ENCODE data around the gene SERINC4.

Gene SERINC4

DNA sequence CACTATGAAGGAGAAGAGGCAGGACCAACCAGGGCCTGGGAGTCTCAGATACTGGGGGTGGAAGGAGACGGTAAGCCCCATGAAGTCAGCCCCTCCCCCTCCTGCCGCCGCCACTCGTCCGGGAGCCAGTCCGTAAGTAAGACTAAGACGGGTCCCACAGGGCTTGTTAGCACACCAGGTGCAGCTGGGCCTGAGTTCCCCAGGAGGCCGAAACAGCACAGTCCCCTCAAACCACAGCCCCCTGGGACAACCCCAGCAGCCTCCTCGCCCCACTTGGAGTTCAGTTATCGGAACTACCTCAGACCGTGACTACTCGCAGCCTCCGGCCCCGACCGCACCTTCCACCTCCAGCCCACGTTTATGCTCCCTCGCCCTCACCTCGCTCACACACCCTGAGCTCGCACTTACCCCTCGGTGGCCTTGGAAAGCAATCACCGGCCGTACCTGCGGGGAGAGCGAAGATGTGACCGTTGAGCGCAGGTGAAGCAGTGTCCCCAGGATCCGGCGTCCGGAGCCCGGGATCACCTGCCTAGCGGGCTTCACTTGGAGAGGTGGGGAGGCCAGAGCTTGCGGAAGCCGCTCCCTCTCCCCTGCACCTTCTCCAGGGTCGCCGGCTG lies 23.8 kb downstream of the SERINC4 start:
- Histone ChIP-seq H3K4me3 (ENCODE audit: low read depth, low read length) (peak overlapping the region; percentile 85), H3K27me3 (ENCODE audit: control insufficient read depth, insufficient read depth, low read length) (peaks cover 9% of the 10 kb centered on the region; the same call in 1 of the 2 replicates), H3K4me1 (ENCODE audit: control insufficient read depth, insufficient read depth, low read length) (peaks cover 5% of the 10 kb centered on the region; the same call in 1 of the 2 replicates), H3K9me3 (ENCODE audit: control insufficient read depth, insufficient read depth, low read depth, low read length) (no peaks in the 10 kb centered on the region), H3K27ac (ENCODE audit: low read depth, low read length) (no peak overlapping the region), H3K36me3 (ENCODE audit: control insufficient read depth, insufficient read depth, low read length) (peaks cover 33% of the 10 kb centered on the region), H3K9ac (ENCODE audit: low read length) (peak overlapping the region; percentile 69)

DNA sequence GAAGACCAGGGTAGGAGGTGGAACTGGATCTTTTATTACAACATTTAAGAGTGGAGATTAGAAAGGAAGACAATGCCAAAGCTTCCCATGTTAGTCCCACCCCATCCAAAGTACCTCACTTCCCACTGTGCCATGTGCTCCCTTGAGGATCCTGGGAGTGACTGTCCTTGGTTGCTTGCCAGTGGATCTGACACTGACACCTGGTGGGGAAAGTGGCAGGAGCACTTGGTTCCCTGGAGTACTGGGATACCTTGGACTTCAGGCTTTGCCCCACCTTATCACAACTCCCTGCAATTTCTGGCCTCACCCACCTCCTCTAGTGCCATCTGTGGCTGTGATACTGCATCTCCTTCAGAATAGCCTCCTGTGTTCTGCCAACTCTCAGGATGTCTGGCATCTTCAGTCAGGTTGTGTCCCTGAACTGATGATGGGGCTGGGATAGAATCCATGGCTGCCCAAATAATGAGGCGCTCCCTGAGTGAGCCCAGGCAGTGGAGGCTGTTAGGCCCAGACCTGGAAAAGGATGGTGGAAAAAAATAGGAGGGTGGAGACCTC lies 24.5 kb downstream of the SERINC4 start:
- Histone ChIP-seq H3K4me3 (ENCODE audit: low read depth, low read length) (peak overlapping the region; percentile 85), H3K9ac (ENCODE audit: low read length) (peak overlapping the region; percentile 69), H3K4me1 (ENCODE audit: control insufficient read depth, insufficient read depth, low read length) (peaks cover 5% of the 10 kb centered on the region; the same call in 1 of the 2 replicates), H3K9me3 (ENCODE audit: control insufficient read depth, insufficient read depth, low read depth, low read length) (no peaks in the 10 kb centered on the region), H3K36me3 (ENCODE audit: control insufficient read depth, insufficient read depth, low read length) (peaks cover 40% of the 10 kb centered on the region), H3K27me3 (ENCODE audit: control insufficient read depth, insufficient read depth, low read length) (peaks cover 9% of the 10 kb centered on the region; the same call in 1 of the 2 replicates), H3K27ac (ENCODE audit: low read depth, low read length) (no peak overlapping the region)

DNA sequence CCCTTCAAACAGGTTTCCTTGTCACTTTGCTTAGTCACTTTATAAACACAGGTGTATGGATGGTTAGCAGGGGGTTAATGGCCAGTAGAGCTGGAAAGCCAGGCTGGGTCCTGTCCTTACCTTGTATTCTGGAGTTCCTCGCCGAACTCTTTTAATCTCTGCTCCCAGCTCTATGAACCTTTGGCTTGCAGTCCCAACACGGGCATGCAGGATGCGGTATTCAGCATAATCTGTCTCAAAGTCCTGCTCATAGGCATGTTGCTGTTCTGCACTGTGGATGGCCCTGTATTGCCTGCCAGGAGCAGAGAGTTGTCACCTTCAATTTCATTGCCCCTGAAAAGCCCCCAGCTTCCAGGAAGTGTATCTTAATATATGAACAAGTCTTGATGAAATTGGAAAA lies 26.0 kb downstream of the SERINC4 start:
- Histone ChIP-seq H3K27me3 (ENCODE audit: control insufficient read depth, insufficient read depth, low read length) (peaks cover 9% of the 10 kb centered on the region; the same call in 1 of the 2 replicates), H3K4me3 (ENCODE audit: low read depth, low read length) (no peak overlapping the region), H3K9ac (ENCODE audit: low read length) (no peak overlapping the region), H3K9me3 (ENCODE audit: control insufficient read depth, insufficient read depth, low read depth, low read length) (no peaks in the 10 kb centered on the region), H3K4me1 (ENCODE audit: control insufficient read depth, insufficient read depth, low read length) (peaks cover 5% of the 10 kb centered on the region; the same call in 1 of the 2 replicates), H3K27ac (ENCODE audit: low read depth, low read length) (no peak overlapping the region), H3K36me3 (ENCODE audit: control insufficient read depth, insufficient read depth, low read length) (peaks cover 54% of the 10 kb centered on the region)

DNA sequence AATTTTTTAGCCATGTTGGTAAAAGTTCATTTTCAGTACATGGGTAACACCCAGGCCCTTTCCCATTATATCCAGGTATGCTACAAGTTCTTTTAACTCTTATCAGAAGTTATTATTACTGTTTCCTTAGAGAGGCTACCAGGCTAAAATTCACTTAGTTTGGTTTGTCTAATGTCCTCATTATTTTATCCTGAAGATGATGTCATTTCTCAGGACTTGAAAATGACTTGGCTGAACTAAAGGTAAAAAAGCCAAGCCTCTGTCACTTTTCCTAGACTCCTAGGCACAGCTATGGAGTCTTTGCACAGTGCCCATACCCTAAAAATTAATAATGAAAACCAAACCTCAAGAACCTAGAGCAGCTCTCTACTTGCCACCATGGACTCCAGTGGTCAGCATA lies 27.4 kb downstream of the SERINC4 start:
- peaks cover 5% of the 10 kb centered on the region; the same call in 1 of the 2 replicates for H3K4me1 ChIP-seq (ENCODE audit: control insufficient read depth, insufficient read depth, low read length)
- H3K9ac ChIP-seq (ENCODE audit: low read length) = no peak overlapping the region
- no peak overlapping the region for H3K27ac ChIP-seq (ENCODE audit: low read depth, low read length)
- no peak overlapping the region for H3K4me3 ChIP-seq (ENCODE audit: low read depth, low read length)
- no peaks in the 10 kb centered on the region for H3K9me3 ChIP-seq (ENCODE audit: control insufficient read depth, insufficient read depth, low read depth, low read length)
- peaks cover 9% of the 10 kb centered on the region; the same call in 1 of the 2 replicates for H3K27me3 ChIP-seq (ENCODE audit: control insufficient read depth, insufficient read depth, low read length)
- H3K36me3 ChIP-seq (ENCODE audit: control insufficient read depth, insufficient read depth, low read length) = peaks cover 67% of the 10 kb centered on the region

DNA sequence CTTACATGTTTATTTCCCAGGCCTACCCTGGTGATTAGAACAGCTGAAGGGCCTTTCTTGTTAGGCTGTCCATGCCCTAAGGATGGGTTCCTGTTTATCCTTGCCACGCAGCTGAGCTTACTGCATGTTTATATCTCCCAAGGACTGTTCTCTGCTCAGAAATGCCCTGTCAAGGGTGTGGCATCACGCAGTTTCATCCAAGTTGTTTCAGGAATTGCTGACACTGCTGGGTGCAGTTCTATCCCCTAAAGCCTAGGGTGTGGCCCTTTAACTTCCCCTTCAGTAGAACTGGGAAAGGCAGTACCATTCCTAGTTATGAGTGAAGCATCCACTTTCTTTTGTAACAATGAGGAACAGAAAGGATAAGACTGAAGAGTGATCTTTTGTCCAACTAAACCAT lies 28.2 kb downstream of the SERINC4 start:
- H3K36me3 ChIP-seq (ENCODE audit: control insufficient read depth, insufficient read depth, low read length) = peaks cover 75% of the 10 kb centered on the region
- H3K4me3 ChIP-seq (ENCODE audit: low read depth, low read length) = no peak overlapping the region
- H3K27ac ChIP-seq (ENCODE audit: low read depth, low read length) = no peak overlapping the region
- peaks cover 5% of the 10 kb centered on the region; the same call in 1 of the 2 replicates for H3K4me1 ChIP-seq (ENCODE audit: control insufficient read depth, insufficient read depth, low read length)
- no peaks in the 10 kb centered on the region for H3K9me3 ChIP-seq (ENCODE audit: control insufficient read depth, insufficient read depth, low read depth, low read length)
- H3K27me3 ChIP-seq (ENCODE audit: control insufficient read depth, insufficient read depth, low read length) = peaks cover 9% of the 10 kb centered on the region; the same call in 1 of the 2 replicates
- H3K9ac ChIP-seq (ENCODE audit: low read length) = no peak overlapping the region

DNA sequence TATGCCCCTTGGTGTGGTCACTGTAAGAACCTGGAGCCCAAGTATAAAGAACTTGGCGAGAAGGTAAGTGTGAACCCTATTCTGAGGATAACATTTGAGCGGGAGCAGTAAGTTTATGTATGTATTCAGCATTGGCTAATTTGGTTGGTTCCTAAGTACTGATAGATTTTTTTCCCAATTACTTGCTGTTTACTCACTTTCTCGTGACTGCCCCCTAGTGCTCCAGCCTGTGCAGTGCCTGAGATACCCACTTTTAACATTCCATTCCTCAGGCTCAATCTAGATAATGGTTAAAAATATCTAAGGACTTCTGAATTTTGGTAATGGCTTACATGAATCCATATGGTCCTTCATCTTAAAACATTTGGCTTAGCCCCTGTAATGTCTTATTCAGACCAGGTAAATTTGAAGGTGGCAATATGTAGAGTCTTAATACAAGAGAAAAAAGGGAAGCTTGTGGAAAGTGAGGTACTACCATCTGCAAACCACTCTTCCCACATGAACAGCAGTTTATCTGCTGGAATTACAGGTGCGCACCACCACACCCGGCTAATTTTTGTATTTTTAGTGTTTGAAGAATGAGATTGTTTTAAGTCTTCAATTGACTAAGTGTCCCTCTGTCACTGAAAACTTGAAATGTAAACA lies 30.3 kb downstream of the SERINC4 start:
- Histone ChIP-seq H3K4me3 (ENCODE audit: low read depth, low read length) (no peak overlapping the region), H3K4me1 (ENCODE audit: control insufficient read depth, insufficient read depth, low read length) (no peaks in the 10 kb centered on the region), H3K9ac (ENCODE audit: low read length) (no peak overlapping the region), H3K36me3 (ENCODE audit: control insufficient read depth, insufficient read depth, low read length) (peaks cover 96% of the 10 kb centered on the region), H3K27me3 (ENCODE audit: control insufficient read depth, insufficient read depth, low read length) (no peaks in the 10 kb centered on the region), H3K9me3 (ENCODE audit: control insufficient read depth, insufficient read depth, low read depth, low read length) (no peaks in the 10 kb centered on the region), H3K27ac (ENCODE audit: low read depth, low read length) (no peak overlapping the region)

DNA sequence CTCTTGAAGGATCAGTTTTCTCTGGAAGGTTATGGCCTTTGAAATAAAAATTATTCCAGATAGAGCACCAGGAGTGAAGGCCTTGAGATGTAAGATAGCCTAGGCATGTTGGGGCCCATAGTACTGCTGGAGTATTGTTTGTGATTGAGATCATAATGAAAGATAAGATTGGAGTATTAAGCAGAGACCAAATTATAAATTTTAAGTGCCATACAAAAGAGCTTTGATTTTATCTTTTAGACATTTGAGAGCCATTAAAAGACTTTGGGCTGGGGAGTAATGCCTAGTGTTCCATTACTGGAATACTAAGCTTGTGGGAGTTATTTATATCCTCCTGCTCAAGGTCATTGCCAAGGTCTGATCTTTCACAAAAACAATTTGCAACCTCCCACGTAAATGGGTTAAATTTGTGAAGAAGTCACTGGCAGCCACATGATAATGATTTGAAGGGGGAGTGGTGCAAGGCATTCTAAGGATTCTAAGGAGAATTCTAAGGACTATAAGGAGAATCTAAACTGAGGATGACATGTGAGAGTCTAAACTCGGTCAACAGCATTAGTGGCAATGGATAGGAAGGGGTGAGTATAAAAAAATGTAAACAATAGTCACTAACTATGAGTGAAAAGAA lies 36.1 kb downstream of the SERINC4 start:
- Histone ChIP-seq H3K9me3 (ENCODE audit: control insufficient read depth, insufficient read depth, low read depth, low read length) (no peaks in the 10 kb centered on the region), H3K27me3 (ENCODE audit: control insufficient read depth, insufficient read depth, low read length) (no peaks in the 10 kb centered on the region), H3K4me1 (ENCODE audit: control insufficient read depth, insufficient read depth, low read length) (no peaks in the 10 kb centered on the region), H3K4me3 (ENCODE audit: low read depth, low read length) (no peak overlapping the region), H3K36me3 (ENCODE audit: control insufficient read depth, insufficient read depth, low read length) (peaks cover 94% of the 10 kb centered on the region), H3K27ac (ENCODE audit: low read depth, low read length) (no peak overlapping the region), H3K9ac (ENCODE audit: low read length) (no peak overlapping the region)

DNA sequence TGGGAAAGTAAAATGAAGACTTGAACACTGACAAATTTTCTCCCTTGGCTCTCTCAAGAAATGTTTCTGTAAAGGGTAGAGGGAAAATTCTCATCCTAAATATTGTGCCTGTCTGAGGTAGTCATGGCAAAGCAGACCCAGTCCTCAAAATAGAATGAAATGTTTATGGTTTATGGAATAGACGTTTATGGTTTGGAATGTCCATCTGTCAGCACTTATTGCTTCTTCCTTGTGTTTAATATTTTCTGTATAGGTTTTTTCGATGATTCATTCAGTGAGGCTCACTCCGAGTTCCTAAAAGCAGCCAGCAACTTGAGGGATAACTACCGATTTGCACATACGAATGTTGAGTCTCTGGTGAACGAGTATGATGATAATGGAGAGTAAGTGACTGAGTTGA lies 37.2 kb downstream of the SERINC4 start:
- H3K27me3 ChIP-seq (ENCODE audit: control insufficient read depth, insufficient read depth, low read length) = no peaks in the 10 kb centered on the region
- no peak overlapping the region for H3K9ac ChIP-seq (ENCODE audit: low read length)
- H3K27ac ChIP-seq (ENCODE audit: low read depth, low read length) = no peak overlapping the region
- no peaks in the 10 kb centered on the region for H3K4me1 ChIP-seq (ENCODE audit: control insufficient read depth, insufficient read depth, low read length)
- H3K4me3 ChIP-seq (ENCODE audit: low read depth, low read length) = no peak overlapping the region
- H3K36me3 ChIP-seq (ENCODE audit: control insufficient read depth, insufficient read depth, low read length) = peaks cover 94% of the 10 kb centered on the region
- no peaks in the 10 kb centered on the region for H3K9me3 ChIP-seq (ENCODE audit: control insufficient read depth, insufficient read depth, low read depth, low read length)

DNA sequence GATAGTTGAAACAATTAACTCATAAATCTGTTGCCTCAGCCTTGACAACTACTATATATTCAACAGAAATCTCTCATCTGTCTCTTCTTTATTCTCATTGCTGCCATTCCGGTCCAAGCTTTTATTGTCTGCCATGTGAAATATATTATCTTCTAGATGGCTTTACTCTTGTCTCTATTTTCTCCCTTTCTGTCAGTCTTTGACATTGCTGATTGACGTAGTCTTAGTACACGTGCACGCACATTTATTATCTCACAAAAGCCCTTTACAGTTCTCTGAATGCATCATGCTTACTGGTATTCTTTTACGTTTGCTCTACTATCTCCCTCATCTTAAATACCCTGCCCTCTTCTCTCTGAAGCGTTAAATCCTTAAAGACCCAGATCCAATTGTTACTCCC lies 48.1 kb downstream of the SERINC4 start:
- H3K36me3 ChIP-seq (ENCODE audit: control insufficient read depth, insufficient read depth, low read length) = peaks cover 64% of the 10 kb centered on the region
- no peak overlapping the region for H3K4me3 ChIP-seq (ENCODE audit: low read depth, low read length)
- H3K27me3 ChIP-seq (ENCODE audit: control insufficient read depth, insufficient read depth, low read length) = no peaks in the 10 kb centered on the region
- no peaks in the 10 kb centered on the region for H3K4me1 ChIP-seq (ENCODE audit: control insufficient read depth, insufficient read depth, low read length)
- no peaks in the 10 kb centered on the region for H3K9me3 ChIP-seq (ENCODE audit: control insufficient read depth, insufficient read depth, low read depth, low read length)
- H3K9ac ChIP-seq (ENCODE audit: low read length) = no peak overlapping the region
- H3K27ac ChIP-seq (ENCODE audit: low read depth, low read length) = no peak overlapping the region

DNA sequence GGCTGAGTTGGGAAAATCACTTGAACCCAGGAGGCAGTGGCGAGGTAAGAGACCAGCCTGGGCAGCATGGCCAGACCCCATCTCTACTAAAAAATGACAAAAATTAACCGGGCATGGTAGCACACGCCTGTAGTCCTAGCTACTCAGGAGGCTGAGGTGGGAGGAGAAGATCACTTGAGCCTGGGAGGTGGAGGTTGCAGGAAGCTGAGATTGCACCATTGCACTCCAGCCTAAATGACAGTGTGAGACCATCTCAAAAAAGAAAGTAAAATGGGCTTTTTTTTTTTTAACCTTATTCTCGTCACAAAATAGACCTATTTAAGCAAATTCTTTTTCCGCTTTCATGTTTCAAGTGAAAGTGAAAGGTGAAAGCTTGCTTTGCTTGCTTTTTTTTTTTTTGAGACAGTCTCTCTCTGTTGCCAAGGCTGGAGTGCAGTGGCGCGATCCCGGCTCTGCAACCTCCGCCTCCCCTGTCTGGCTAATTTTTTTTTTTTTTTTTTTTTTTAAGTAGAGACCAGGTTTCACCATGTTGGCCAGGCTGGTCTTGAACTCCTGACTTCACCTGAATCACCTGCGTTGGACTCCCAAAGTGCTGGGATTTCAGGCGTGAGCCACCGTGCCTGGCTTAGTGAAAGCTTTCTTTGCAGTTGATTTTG lies 50.2 kb downstream of the SERINC4 start:
- H3K27ac ChIP-seq (ENCODE audit: low read depth, low read length) = no peak overlapping the region
- peaks cover 44% of the 10 kb centered on the region for H3K36me3 ChIP-seq (ENCODE audit: control insufficient read depth, insufficient read depth, low read length)
- no peaks in the 10 kb centered on the region for H3K4me1 ChIP-seq (ENCODE audit: control insufficient read depth, insufficient read depth, low read length)
- H3K27me3 ChIP-seq (ENCODE audit: control insufficient read depth, insufficient read depth, low read length) = no peaks in the 10 kb centered on the region
- H3K4me3 ChIP-seq (ENCODE audit: low read depth, low read length) = no peak overlapping the region
- no peaks in the 10 kb centered on the region for H3K9me3 ChIP-seq (ENCODE audit: control insufficient read depth, insufficient read depth, low read depth, low read length)
- H3K9ac ChIP-seq (ENCODE audit: low read length) = no peak overlapping the region
